ENCODE measurements around the gene MTMR11. TPM values are rescaled to one million over a fixed set of nuclear protein-coding genes. Genes with fewer than 3 reads are reported as not detected.

MTMR11 gene
- total RNA-seq, 1 experiment from 2014 or later: 3.9 TPM

DNA sequence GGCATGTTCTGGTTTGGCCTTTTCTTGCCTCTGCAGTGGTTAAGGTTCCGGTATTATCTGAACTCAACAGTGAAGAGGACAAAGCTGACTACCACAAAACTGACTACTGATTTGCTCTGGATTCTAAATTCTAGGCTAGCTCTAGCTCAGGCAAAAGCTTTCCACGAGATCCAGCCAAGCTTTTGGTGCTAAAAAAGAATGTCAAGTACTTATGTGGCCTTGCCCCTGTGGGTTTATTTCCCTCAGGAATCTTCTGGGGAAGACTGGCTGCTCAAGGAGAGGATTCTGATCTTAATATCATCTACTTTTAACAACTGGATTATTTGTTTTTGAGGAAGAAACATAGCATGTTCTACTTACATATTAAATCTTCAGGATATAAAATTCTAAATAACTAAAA is 26.1 kb upstream of the MTMR11 start:
- Mint-ChIP-seq H3K4me1 (no peaks in the 10 kb centered on the region), H3K4me3 (no peak overlapping the region), H3K27ac (peak overlapping the region in 2 of 3 experiments; percentile 28 to 54; a peak in 3 of 7 replicates), H3K36me3 (ENCODE audit: insufficient read depth in 1 of 3, low read depth in 3 of 3) (peaks cover 48 to 75% (median 71%) of the 10 kb centered on the region in 3 experiments), H3K9me3 (peaks cover 18 to 23% of the 10 kb centered on the region in 2 experiments), H3K27me3 (ENCODE audit: low read depth) (no peaks in the 10 kb centered on the region)
- Histone ChIP-seq H3T11ph (ENCODE audit: low read length) (no peak overlapping the region), H3K79me2 (ENCODE audit: insufficient read depth, low read length) (no peaks in the 10 kb centered on the region), H3K4me2 (ENCODE audit: insufficient read depth, insufficient read length, low read length) (no peak overlapping the region), H3K27me3 (ENCODE audit: insufficient read depth, low read length) (no peaks in the 10 kb centered on the region), H2BK5ac (ENCODE audit: insufficient read length, low read length) (no peak overlapping the region), H3K23ac (ENCODE audit: insufficient read length, low read depth, low read length) (no peak overlapping the region), H4K5ac (ENCODE audit: insufficient read length, low read depth, low read length) (no peak overlapping the region), H3K14ac (ENCODE audit: insufficient read depth, low read length) (no peak overlapping the region), H3K9me3 (ENCODE audit: control insufficient read depth, low read depth, low read length) (peaks cover 7% of the 10 kb centered on the region), H2BK20ac (ENCODE audit: low read depth, low read length, poor library complexity, severe bottlenecking) (no peak overlapping the region), H3K23me2 (ENCODE audit: insufficient read length, low read depth, low read length, poor library complexity, severe bottlenecking) (no peaks in the 10 kb centered on the region), H2AFZ (ENCODE audit: low read length) (no peak overlapping the region), H3K4ac (ENCODE audit: low read depth, low read length) (no peak overlapping the region), H3K18ac (ENCODE audit: insufficient read length, low read depth, low read length) (no peak overlapping the region), H4K20me1 (ENCODE audit: control insufficient read depth, insufficient read depth, insufficient read length) (no peaks in the 10 kb centered on the region), H3K27ac (ENCODE audit: insufficient read length, low read depth, low read length) (no peak overlapping the region), H3K79me1 (ENCODE audit: insufficient read depth, low read depth, low read length, poor library complexity, severe bottlenecking) (no peaks in the 10 kb centered on the region), H3K4me1 (ENCODE audit: insufficient read depth, low read length) (no peaks in the 10 kb centered on the region), H2BK12ac (ENCODE audit: insufficient read length, low read depth, low read length) (no peak overlapping the region), H2AK5ac (ENCODE audit: insufficient read length, low read length) (no peak overlapping the region), H4K8ac (replicated peaks; ENCODE audit: insufficient read length, low read depth, low read length) (no peak overlapping the region), H3K56ac (ENCODE audit: insufficient read length, low read depth, low read length) (no peak overlapping the region), H2BK15ac (ENCODE audit: low read depth, low read length) (no peak overlapping the region), H2BK120ac (ENCODE audit: low read depth, low read length, poor library complexity, severe bottlenecking) (no peak overlapping the region), H3K9ac (ENCODE audit: extremely low read depth, insufficient read length, low read length) (no peak overlapping the region), H4K91ac (ENCODE audit: insufficient read length, low read depth, low read length) (no peak overlapping the region)
- no peak for DNase-seq
- TF ChIP-seq, protein P1, sequence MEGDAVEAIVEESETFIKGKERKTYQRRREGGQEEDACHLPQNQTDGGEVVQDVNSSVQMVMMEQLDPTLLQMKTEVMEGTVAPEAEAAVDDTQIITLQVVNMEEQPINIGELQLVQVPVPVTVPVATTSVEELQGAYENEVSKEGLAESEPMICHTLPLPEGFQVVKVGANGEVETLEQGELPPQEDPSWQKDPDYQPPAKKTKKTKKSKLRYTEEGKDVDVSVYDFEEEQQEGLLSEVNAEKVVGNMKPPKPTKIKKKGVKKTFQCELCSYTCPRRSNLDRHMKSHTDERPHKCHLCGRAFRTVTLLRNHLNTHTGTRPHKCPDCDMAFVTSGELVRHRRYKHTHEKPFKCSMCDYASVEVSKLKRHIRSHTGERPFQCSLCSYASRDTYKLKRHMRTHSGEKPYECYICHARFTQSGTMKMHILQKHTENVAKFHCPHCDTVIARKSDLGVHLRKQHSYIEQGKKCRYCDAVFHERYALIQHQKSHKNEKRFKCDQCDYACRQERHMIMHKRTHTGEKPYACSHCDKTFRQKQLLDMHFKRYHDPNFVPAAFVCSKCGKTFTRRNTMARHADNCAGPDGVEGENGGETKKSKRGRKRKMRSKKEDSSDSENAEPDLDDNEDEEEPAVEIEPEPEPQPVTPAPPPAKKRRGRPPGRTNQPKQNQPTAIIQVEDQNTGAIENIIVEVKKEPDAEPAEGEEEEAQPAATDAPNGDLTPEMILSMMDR (conservative IDR thresholded peaks at IDR 0.05): no peak
- no CpG with 5 or more reads among the region's 2 CpGs for WGBS (ENCODE audit: extremely low coverage, insufficient read length, low lambda C conversion rate)

Measured in H9 (cell line).